HG02763 (cell line): ENCODE results near the gene RAB1B.
"Not testable (repeated sequence)": the region's sequence is repeated elsewhere in the genome, so short reads cannot be mapped to it uniquely, and the experiment has no call there.

Experiments
- ATAC-seq: cut with Tn5 transposase; IDR thresholded peaks from one replicate; pipeline ENCODE4 v1.9.1; 2021; ENCODE audit warnings: mild to moderate bottlenecking, moderate library complexity; ENCODE audit not compliant: unreplicated experiment

Gene RAB1B

DNA sequence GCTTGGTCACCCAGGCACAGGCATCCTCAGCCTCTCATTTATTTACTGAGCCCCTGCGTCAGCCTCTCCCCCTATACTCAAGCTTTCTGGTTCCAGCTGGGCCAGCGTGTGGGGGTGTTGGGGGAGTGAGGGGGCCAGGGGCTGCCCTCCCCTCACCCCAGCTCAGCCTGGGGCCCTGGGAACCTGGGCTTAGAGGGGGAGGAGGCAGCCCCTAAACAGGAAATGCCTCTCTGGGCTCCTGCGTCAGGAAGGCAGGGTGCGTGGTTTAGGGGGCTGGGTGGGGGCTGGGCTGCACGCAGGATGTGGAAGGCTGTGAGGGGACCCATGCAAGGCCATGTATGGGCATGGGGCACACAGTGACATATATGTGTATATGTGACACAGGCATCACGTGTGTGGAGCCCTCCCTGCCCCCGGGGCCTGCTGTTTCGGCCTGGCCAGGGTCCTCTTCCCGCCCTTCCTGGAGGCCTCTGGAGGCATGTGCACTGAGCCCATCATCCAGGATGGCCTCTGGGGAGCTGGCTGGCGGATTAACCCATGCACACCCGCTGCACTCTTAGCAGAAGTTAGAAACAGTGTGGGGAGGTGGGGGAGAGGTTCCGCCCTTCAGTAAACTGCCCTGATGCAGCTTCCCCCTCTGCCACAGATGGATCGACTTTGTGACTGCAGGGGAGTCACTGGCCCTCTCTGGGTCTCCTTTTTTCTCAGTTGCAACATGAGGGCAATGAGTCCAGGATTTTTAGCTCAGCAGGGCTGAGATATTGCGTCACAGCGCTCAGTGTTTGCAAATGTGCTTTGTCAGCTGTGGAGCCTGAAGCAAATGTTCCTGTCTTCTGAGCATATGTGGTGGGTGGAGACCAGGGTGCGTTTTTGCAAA lies 49.5 kb downstream of the RAB1B start:
- ATAC-seq = no peak

GRCh38 chr11:66318600-66318970 lies 50.1 kb downstream of the RAB1B start:
- no peak for ATAC-seq

- not testable (repeated sequence) for ATAC-seq
These were observed 51.9 kb downstream of the RAB1B start for GRCh38 chr11:66320289-66320688.

DNA sequence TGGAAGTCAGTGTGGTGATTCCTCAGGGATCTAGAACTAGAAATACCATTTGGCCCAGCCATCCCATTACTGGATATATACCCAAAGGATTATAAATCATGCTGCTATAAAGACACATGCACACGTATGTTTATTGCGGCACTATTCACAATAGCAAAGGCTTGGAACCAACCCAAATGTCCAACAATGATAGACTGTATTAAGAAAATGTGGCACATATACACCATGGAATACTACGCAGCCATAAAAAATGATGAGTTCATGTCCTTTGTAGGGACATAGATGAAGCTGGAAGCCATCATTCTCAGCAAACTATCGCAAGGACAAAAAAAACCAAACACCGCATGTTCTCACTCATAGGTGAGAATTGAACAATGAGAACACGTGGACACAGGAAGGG lies 52.3 kb downstream of the RAB1B start:
- not testable (repeated sequence) for ATAC-seq

- no peak for ATAC-seq
These were observed 53.2 kb downstream of the RAB1B start for GRCh38 chr11:66321606-66322005.

GRCh38 chr11:66322732-66323427 lies 54.4 kb downstream of the RAB1B start:
- ATAC-seq = no peak

DNA sequence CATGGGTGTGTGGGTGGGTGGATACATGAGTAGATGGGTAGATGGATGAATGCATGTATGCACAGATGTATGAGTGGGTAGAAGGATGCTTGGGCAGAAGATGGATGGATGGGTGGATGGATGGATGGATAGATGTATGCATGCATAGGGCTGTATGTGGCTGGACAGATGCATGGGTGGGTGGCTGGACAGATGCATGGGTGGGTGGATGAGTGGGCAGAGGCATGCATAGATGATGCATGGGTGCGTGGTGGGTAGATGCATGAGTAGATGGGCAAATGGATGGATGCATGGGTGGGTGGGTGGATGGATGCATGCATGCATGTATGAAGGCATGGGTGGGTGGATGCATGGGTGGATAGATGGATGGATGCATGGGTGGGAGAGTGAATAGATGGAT lies 55.2 kb downstream of the RAB1B start:
- ATAC-seq = no peak

DNA sequence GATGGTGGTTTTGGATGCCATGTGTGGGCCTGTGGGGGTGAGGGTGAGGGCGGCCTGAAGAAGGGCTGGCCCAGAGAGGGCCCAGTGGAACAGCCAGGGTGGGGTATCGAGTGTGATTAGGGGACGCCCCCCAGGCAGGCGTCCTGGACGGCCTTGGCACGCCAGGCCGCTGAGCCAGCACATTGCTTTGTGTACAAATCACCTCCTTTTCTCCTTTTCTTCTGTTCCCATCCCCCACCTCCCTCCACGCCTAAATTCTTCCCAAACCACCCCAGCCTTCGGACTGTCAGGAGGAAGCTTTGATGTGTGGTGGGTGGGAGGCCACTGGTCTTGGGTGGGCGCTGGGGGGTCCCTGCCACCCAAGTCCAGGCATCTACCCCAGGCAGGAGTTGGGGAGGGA lies 56.2 kb downstream of the RAB1B start:
- ATAC-seq = no peak

- ATAC-seq = no peak
These were observed 56.8 kb downstream of the RAB1B start for GRCh38 chr11:66325263-66325671.

DNA sequence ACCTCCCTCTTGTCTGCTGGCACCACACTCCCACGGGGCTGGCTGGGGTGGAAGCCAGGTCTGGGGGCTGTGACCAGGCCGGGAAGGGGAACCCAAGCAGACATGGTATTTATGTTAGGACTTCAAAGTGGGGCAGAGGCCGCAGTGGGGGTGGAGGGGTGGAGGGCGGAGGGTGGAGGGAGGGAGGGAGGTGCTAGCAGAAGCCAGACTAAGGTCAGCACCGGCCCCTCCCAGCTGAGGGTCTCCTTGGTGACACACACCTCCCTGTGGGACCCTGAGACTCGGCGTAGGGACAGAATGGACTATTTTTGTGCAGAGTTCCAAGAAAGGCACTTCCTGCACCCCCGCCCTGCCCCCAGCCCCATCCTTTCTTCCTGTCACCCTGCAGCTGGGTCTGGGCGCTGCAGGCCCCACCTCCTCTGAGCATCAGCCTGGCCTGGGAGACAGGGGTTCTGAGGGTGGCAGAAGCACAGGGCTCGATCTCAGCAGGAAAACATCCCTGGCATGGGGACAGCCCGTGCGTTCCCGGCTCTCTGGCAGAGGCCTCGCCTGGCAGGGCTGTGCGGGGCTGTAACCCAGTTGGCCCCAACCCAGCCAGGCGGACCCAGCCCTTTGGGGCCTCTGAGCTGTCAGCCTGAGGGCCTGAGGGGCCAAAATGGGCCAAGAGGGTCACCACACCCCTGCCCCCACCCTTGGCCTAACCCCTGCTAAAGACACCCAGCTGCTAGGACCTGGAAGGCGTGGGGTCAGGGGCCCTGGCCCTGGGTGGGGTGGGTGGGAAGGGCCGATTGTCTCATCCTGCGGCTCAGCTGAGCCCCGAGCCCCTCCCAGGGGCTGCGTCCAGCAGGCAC lies 58.0 kb downstream of the RAB1B start:
- ATAC-seq = no peak
